Colonic mucosa (tissue), 4 donors: ENCODE measurements around the gene SCCPDH. TPM values are rescaled to one million over a fixed set of nuclear protein-coding genes. Genes with fewer than 3 reads are reported as not detected.

Source experiments
- DNase-seq: peaks from one replicate; pipeline ENCODE4 v3.0.0-alpha.2; 2020
- H3K27ac ChIP-seq: fragments of 200-600 bp; one replicate; pipeline ENCODE4 v1.8.0; 2021
- H3K27me3 ChIP-seq: fragments of 200-600 bp; one replicate; pipeline ENCODE4 v1.8.0; 2021
- H3K36me3 ChIP-seq: fragments of 200-600 bp; one replicate; pipeline ENCODE4 v1.8.0; 2021
- H3K4me1 ChIP-seq: fragments of 200-600 bp; one replicate; pipeline ENCODE4 v1.8.0; 2021; ENCODE audit warnings: mild to moderate bottlenecking
- H3K4me3 ChIP-seq: fragments of 200-600 bp; one replicate; pipeline ENCODE4 v1.8.0; 2021
- H3K9ac ChIP-seq, 2 donors: one replicate each; pipeline ENCODE4 v1.7.0; 2013; ENCODE audit warnings: control low read depth in 2 of 2, low read depth in 2 of 2, low read length in 2 of 2
- H3K9me3 ChIP-seq: fragments of 200-600 bp; one replicate; pipeline ENCODE4 v1.8.0; 2021
- intact Hi-C: fragments of 100-400 bp; cut with DNase I; formaldehyde crosslinking; loops from one replicate; pipeline ENCODE4 v1.14.1; 2022
- total RNA-seq, 2 donors: library from RNA; stranded (reverse); fragmentation: NEBNext Ultra II Directional in 1 of 2; extraction: Animal tissue kit (Norgen Biotek cat#: 25700) in 1 of 2; gene quantifications; one replicate each; pipeline ENCODE4 v1.2.1, GENCODE V29; 2021
- TF ChIP-seq, protein P1 (sequence below): fragments of 200-600 bp; IDR thresholded peaks from one replicate; pipeline ENCODE4 v1.8.0; 2022; ENCODE audit warnings: antibody characterized with exemption, mild to moderate bottlenecking
- donor health status: healthy.
- donor health status: DM: no; HTN: no; CAD: no.
- donor health status: DM: no; HTN: no; CAD: no.

SCCPDH gene
- total RNA-seq, 2 donors from 2014 or later = 29.9 to 40.1 TPM

DNA sequence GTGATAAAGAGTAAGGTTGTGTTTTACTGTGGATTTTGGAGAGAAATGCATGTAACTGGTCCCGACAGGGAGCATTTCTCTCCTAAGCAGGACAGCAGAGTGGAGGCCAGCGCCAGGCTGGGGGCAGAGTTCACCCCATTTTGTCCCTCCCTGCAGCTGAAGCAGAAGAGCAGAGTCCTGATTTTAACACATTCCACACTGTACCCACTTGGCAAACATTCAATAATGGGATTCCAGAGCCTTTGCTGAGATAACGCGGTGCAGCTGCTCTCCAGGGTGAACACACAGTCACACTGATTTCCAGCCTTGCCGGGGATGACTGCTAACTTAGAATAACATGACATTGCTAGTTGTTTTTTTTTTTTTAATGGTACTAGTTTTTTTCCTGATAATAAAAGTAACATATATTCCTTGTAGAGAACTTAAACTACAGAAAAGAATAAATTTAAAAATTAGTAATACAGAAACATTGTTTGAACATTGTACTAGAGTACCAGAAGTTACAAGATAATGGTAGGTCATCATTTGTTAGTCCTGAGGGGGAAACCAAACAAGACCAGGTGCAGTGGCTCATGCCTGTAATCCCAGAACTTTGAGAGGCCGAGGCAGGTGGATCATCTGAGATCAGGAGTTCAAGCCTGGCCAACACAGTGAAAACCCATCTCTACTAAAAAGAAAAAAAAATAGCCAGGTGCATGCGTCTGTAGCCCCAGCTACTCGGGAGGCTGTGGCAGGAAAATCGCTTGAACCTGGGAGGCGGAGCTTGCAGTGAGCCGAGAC lies 77.2 kb downstream of the SCCPDH start:
- Histone ChIP-seq H3K9ac (no peak overlapping the region), H3K4me3 (no peak overlapping the region), H3K9me3 (no peaks in the 10 kb centered on the region), H3K27ac (no peak overlapping the region), H3K27me3 (no peaks in the 10 kb centered on the region), H3K36me3 (no peaks in the 10 kb centered on the region), H3K4me1 (no peaks in the 10 kb centered on the region)
- intact Hi-C loops = no loop called here
- no peak for DNase-seq
- TF ChIP-seq, protein P1, sequence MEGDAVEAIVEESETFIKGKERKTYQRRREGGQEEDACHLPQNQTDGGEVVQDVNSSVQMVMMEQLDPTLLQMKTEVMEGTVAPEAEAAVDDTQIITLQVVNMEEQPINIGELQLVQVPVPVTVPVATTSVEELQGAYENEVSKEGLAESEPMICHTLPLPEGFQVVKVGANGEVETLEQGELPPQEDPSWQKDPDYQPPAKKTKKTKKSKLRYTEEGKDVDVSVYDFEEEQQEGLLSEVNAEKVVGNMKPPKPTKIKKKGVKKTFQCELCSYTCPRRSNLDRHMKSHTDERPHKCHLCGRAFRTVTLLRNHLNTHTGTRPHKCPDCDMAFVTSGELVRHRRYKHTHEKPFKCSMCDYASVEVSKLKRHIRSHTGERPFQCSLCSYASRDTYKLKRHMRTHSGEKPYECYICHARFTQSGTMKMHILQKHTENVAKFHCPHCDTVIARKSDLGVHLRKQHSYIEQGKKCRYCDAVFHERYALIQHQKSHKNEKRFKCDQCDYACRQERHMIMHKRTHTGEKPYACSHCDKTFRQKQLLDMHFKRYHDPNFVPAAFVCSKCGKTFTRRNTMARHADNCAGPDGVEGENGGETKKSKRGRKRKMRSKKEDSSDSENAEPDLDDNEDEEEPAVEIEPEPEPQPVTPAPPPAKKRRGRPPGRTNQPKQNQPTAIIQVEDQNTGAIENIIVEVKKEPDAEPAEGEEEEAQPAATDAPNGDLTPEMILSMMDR = no peak

DNA sequence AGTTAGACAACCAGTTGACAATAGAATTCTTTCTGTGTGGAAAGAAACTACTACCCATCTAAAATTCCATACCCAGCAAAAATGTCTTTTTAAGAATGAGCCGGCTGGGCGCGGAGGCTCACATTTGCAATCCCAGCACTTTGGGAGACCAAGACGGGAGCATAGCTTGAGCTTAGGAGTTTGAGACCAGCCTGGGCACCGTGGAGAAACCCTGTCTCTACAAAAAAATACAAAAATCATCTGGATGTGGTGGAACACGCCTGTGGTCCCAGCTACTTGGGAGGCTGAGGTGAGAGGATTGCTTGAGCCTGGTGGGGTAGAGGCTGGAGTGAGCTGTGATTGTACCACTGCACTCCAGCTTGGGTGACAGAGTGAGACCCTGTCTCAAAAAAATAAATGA lies 79.2 kb downstream of the SCCPDH start:
- Histone ChIP-seq H3K4me1 (no peaks in the 10 kb centered on the region), H3K27ac (no peak overlapping the region), H3K9me3 (no peaks in the 10 kb centered on the region), H3K27me3 (no peaks in the 10 kb centered on the region), H3K36me3 (no peaks in the 10 kb centered on the region), H3K4me3 (no peak overlapping the region), H3K9ac (no peak overlapping the region)
- DNase-seq = no peak
- TF ChIP-seq, protein P1 = no peak
- intact Hi-C loops = no loop called here

DNA sequence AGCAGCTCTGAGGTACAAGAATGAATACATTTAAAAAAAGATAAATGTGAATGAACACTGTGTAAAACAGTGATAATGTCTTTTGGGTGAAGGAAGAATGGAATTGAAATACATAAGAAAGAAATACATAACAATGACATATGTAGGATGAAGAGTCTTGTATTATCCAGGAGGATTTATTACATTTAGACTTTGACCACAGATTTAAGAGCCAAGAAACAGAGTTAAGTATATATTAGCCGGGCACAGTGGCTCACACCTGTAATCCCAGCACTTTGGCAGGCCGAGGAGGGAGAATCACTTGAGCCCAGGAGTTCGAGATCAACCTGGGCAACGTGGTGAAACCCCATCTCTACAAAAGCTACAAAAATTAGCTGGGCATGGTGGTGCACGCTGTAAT lies 79.7 kb downstream of the SCCPDH start:
- Histone ChIP-seq H3K4me1 (no peaks in the 10 kb centered on the region), H3K27me3 (no peaks in the 10 kb centered on the region), H3K27ac (no peak overlapping the region), H3K9ac (no peak overlapping the region), H3K9me3 (no peaks in the 10 kb centered on the region), H3K4me3 (no peak overlapping the region), H3K36me3 (no peaks in the 10 kb centered on the region)
- intact Hi-C loops = no loop called here
- TF ChIP-seq, protein P1 = no peak
- DNase-seq = no peak

DNA sequence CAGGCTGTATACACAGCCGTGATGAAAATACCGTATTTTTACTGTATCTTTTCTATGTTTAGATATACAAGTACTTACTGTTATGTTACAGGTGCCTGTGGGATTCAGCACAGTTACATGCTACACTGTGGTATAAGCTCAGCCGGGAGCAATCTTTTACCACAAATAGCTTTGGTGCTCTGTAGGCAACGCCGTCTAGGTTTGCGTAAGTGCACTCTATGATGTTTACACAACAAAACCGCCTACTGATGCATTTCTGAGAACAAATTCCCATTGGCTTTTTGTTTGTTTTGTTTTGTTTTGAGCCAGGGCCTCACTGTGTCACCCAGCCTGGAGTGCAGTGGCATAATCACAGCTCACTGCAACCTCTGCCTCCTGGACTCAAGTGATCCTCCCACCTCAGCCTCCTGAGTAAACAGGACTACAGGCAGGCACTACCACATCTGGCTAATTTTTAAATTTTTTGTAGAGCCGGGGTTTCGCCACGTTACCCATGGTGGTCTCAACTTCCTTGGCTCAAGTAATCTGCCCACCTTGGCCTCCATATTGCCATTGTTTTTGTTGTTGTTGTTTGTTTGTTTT lies 81.0 kb downstream of the SCCPDH start:
- Histone ChIP-seq H3K4me1 (no peaks in the 10 kb centered on the region), H3K27ac (no peak overlapping the region), H3K9me3 (no peaks in the 10 kb centered on the region), H3K4me3 (no peak overlapping the region), H3K27me3 (no peaks in the 10 kb centered on the region), H3K36me3 (no peaks in the 10 kb centered on the region), H3K9ac (no peak overlapping the region)
- intact Hi-C loops = no loop called here
- no peak for DNase-seq
- TF ChIP-seq, protein P1 = no peak

DNA sequence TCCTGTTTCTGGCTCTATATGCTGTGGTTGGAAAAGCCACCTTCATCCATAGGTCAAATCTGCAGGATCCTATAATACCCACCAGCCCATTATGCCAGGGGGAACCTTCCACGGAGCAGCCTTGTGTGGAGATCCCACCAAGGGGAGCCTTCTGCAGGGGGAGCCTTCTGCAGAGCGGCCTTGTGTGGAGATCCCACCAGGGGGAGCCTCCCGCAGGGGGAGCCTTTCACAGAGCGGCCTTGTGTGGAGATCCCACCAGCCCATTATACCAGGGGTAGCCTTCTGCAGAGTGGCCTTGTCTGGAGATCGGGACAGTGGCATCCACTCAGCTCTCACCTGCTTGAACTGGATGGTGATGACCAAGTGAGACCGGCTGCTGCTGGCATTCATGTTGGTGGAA lies 85.3 kb downstream of the SCCPDH start:
- H3K4me1 ChIP-seq = no peaks in the 10 kb centered on the region
- H3K4me3 ChIP-seq = no peak overlapping the region
- H3K9me3 ChIP-seq = no peaks in the 10 kb centered on the region
- intact Hi-C loops = no loop called here
- DNase-seq = no peak
- no peak overlapping the region for H3K9ac ChIP-seq
- no peaks in the 10 kb centered on the region for H3K27me3 ChIP-seq
- no peaks in the 10 kb centered on the region for H3K36me3 ChIP-seq
- TF ChIP-seq, protein P1 = no peak
- no peak overlapping the region for H3K27ac ChIP-seq
